Epithelial cell of esophagus (primary cell): ENCODE results near the gene ZFHX3.

Source experiments
- DNase-seq: peaks from one replicate; pipeline ENCODE4 v3.0.0; 2010; ENCODE audit warnings: low read depth
- H3K4me3 ChIP-seq: 2 replicates; pipeline ENCODE4 v1.5.1; 2011; ENCODE audit warnings: mild to moderate bottlenecking, low read length, control low read depth
- CTCF ChIP-seq: IDR thresholded peaks from 2 replicates; pipeline ENCODE4 v1.5.1; 2011; ENCODE audit warnings: low read depth, mild to moderate bottlenecking, low read length, control low read depth, inconsistent platforms; ENCODE audit not compliant: insufficient read depth; ENCODE audit errors: missing control alignments

Gene ZFHX3

GRCh38 chr16:73047536-73048291 lies at the start of gene ZFHX3:
ZFHX3 (minus strand) TSS chr16:73048128; CDS start chr16:72960145, 87,983 bp downstream.
- peak; percentile 51 for DNase-seq
- H3K4me3 ChIP-seq: peak within 1 kb of the TSS; percentile 60
- no peak for TF ChIP-seq CTCF

- no peak for DNase-seq
- H3K4me3 ChIP-seq: no peak overlapping the region
- no peak for TF ChIP-seq CTCF
Measured at GRCh38 chr16:73096510-73096909, 48.6 kb upstream of the ZFHX3 start.

- no peak for DNase-seq
- no peak overlapping the region for H3K4me3 ChIP-seq
- TF ChIP-seq CTCF: no peak
Measured at GRCh38 chr16:73095885-73096421, 48.0 kb upstream of the ZFHX3 start.

GRCh38 chr16:73095142-73095820 lies 47.4 kb upstream of the ZFHX3 start:
- no peak overlapping the region for H3K4me3 ChIP-seq
- no peak for TF ChIP-seq CTCF
- DNase-seq: peak; percentile 17

- TF ChIP-seq CTCF: no peak
- H3K4me3 ChIP-seq: no peak overlapping the region
- no peak for DNase-seq
Measured at GRCh38 chr16:73094371-73094770, 46.4 kb upstream of the ZFHX3 start.

- no peak for TF ChIP-seq CTCF
- H3K4me3 ChIP-seq: no peak overlapping the region
- DNase-seq: no peak
Measured at GRCh38 chr16:73093146-73094144, 45.5 kb upstream of the ZFHX3 start.
